Measurements from ENCODE around the gene ATP5MK. TPM values are rescaled to one million over a fixed set of nuclear protein-coding genes. Genes with fewer than 3 reads are reported as not detected.
"Not testable (repeated sequence)": the region's sequence is repeated elsewhere in the genome, so short reads cannot be mapped to it uniquely, and the experiment has no call there.

Gene ATP5MK
- total RNA-seq, 1 experiment from 2014 or later = 111 TPM

DNA sequence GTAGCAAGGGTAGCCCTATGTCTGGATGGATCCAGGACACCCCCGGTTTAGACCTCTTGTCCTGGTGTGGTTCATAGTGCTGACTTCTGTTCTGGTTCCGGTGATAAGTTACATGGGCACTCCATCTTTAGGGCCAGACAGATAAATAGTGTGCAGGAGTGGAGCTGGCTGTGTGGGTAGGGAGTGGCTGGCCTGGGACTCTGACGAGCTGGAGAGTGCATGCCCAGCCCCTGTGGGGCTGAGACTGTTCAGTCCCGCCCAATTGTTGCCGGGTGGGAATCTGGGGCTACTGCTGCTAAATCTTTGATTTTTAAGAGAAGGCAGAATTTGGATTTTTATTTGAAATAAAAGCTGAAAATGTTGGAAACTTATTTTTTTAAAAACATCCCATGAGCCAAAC lies 27.5 kb upstream of the ATP5MK start:
- H3K9ac ChIP-seq (ENCODE audit: low read length) = no peak overlapping the region
- H3K9me2 ChIP-seq (replicated peaks; ENCODE audit: low read length) = no peaks in the 10 kb centered on the region
- intact Hi-C loops (cut with micrococcal nuclease) = no loop called here
- no peaks in the 10 kb centered on the region for H3K9me3 ChIP-seq (ENCODE audit: low read length)
- H3K4me2 ChIP-seq (ENCODE audit: low read length) = no peak overlapping the region
- no peak for ATAC-seq
- no peaks in the 10 kb centered on the region for H3K27me3 ChIP-seq (ENCODE audit: low read length)
- no peaks in the 10 kb centered on the region for H3F3A ChIP-seq (ENCODE audit: low read length, unreplicated experiment)
- DNase-seq = no peak
- no peak overlapping the region for H3K4me3 ChIP-seq (ENCODE audit: low read length)
- ChIA-PET CTCF (no interaction called here), POLR2A (ENCODE audit: unreplicated experiment) (no interaction called here)
- no peak for TF ChIP-seq CTCF (conservative IDR thresholded peaks at IDR 0.05; ENCODE audit: low read depth, low read length)
- TF ChIP-seq EZH2phosphoT487 (IDR thresholded peaks at IDR 0.05; ENCODE audit: borderline replicate concordance, low read length) = no peak
- no peak for TF ChIP-seq EZH2 (IDR thresholded peaks at IDR 0.05; ENCODE audit: low read length, unreplicated experiment)
- H3K27ac ChIP-seq (ENCODE audit: low read length) = no peak overlapping the region
- no peaks in the 10 kb centered on the region for H4K20me1 ChIP-seq (ENCODE audit: low read length)
- no peak overlapping the region for H2AFZ ChIP-seq (ENCODE audit: low read length)
- no peaks in the 10 kb centered on the region for H3K79me2 ChIP-seq (ENCODE audit: low read length)
- H3K36me3 ChIP-seq (ENCODE audit: low read depth, low read length) = peaks cover 51% of the 10 kb centered on the region
- H3K4me1 ChIP-seq (ENCODE audit: insufficient read depth, low read length) = no peaks in the 10 kb centered on the region
- no TSS peak for BruUV-seq (replicated peaks)

- POLR2A ChIA-PET (ENCODE audit: unreplicated experiment) = no interaction called here
- BruUV-seq (replicated peaks) = no TSS peak
- H3K27me3 ChIP-seq (ENCODE audit: low read length) = no peaks in the 10 kb centered on the region
- H3K9me3 ChIP-seq (ENCODE audit: low read length) = no peaks in the 10 kb centered on the region
- no peak overlapping the region for H2AFZ ChIP-seq (ENCODE audit: low read length)
- no peaks in the 10 kb centered on the region for H3F3A ChIP-seq (ENCODE audit: low read length, unreplicated experiment)
- H3K9ac ChIP-seq (ENCODE audit: low read length) = no peak overlapping the region
- no peaks in the 10 kb centered on the region for H3K4me1 ChIP-seq (ENCODE audit: insufficient read depth, low read length)
- DNase-seq (no peak), ATAC-seq (no peak)
- H4K20me1 ChIP-seq (ENCODE audit: low read length) = no peaks in the 10 kb centered on the region
- CTCF ChIA-PET = interaction anchor here (0.6 kb wide), 1 partner anchor 63 kb away, joined by 9 read pairs; no protein-coding TSS in a partner anchor
- intact Hi-C loops (cut with micrococcal nuclease) = no loop called here
- no peak overlapping the region for H3K4me2 ChIP-seq (ENCODE audit: low read length)
- no peaks in the 10 kb centered on the region for H3K9me2 ChIP-seq (replicated peaks; ENCODE audit: low read length)
- no peaks in the 10 kb centered on the region for H3K79me2 ChIP-seq (ENCODE audit: low read length)
- H3K27ac ChIP-seq (ENCODE audit: low read length) = no peak overlapping the region
- H3K36me3 ChIP-seq (ENCODE audit: low read depth, low read length) = peaks cover 69% of the 10 kb centered on the region
- H3K4me3 ChIP-seq (ENCODE audit: low read length) = no peak overlapping the region
- TF ChIP-seq CTCF (conservative IDR thresholded peaks at IDR 0.05; ENCODE audit: low read depth, low read length) = no peak
- TF ChIP-seq EZH2phosphoT487 (IDR thresholded peaks at IDR 0.05; ENCODE audit: borderline replicate concordance, low read length) = no peak
- no peak for TF ChIP-seq EZH2 (IDR thresholded peaks at IDR 0.05; ENCODE audit: low read length, unreplicated experiment)
Observed at GRCh38 chr10:103419101-103419500, 22.8 kb upstream of the ATP5MK start.

DNA sequence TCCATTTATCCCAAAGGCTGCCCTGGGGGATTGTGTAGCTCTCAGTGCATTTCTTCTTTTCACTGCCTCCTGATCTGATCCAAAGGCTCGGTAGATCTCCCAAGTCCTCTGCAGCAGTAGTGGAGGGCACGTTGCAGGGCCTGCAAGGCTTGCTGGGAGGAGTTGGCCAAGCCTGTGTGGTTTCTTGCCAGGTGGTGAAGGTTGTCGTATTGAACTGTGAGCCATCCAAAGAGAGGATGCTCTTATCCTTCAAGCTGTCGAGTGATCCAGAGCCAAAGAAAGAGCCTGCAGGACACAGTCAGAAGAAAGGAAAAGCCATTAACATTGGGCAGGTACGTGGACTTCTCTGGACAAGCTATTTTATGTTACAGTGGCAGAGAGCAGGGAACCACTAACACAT lies 21.3 kb upstream of the ATP5MK start:
- TF ChIP-seq EZH2phosphoT487 (IDR thresholded peaks at IDR 0.05; ENCODE audit: borderline replicate concordance, low read length) = no peak
- TF ChIP-seq EZH2 (IDR thresholded peaks at IDR 0.05; ENCODE audit: low read length, unreplicated experiment) = no peak
- TF ChIP-seq CTCF (conservative IDR thresholded peaks at IDR 0.05; ENCODE audit: low read depth, low read length) = no peak
- POLR2A ChIA-PET (ENCODE audit: unreplicated experiment) = no interaction called here
- no TSS peak for BruUV-seq (replicated peaks)

DNA sequence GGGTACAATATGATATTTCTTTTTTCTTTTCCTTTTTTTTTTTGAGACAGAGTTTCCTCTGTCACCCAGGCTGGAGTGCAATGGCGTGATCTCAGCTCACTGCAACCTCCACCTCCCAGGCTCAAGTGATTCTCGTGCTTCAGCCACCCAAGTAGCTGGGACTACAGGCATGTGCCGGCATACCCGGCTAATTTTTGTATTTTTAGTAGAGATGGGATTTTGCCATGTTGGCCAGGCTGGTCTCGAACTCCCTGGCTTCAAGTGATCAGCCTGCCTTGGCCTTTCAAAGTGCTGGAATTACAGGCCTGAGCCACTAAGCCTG lies 20.8 kb upstream of the ATP5MK start:
- H3K9ac ChIP-seq (ENCODE audit: low read length); H3K27me3 ChIP-seq (ENCODE audit: low read length); H2AFZ ChIP-seq (ENCODE audit: low read length); H3F3A ChIP-seq (ENCODE audit: low read length, unreplicated experiment); intact Hi-C loops (cut with micrococcal nuclease); H3K4me3 ChIP-seq (ENCODE audit: low read length); H3K79me2 ChIP-seq (ENCODE audit: low read length); H3K9me2 ChIP-seq (replicated peaks; ENCODE audit: low read length); H4K20me1 ChIP-seq (ENCODE audit: low read length); H3K4me1 ChIP-seq (ENCODE audit: insufficient read depth, low read length); BruUV-seq (replicated peaks); CTCF ChIA-PET; H3K27ac ChIP-seq (ENCODE audit: low read length); H3K9me3 ChIP-seq (ENCODE audit: low read length); DNase-seq; POLR2A ChIA-PET (ENCODE audit: unreplicated experiment); ATAC-seq; H3K4me2 ChIP-seq (ENCODE audit: low read length): not testable (repeated sequence)
- peaks cover 68% of the 10 kb centered on the region for H3K36me3 ChIP-seq (ENCODE audit: low read depth, low read length)

More for the DNA sequence above, 21.3 kb upstream of the ATP5MK start:
- Histone ChIP-seq H3K9ac (ENCODE audit: low read length) (no peak overlapping the region), H3K4me3 (ENCODE audit: low read length) (no peak overlapping the region), H3K4me1 (ENCODE audit: insufficient read depth, low read length) (no peaks in the 10 kb centered on the region), H4K20me1 (ENCODE audit: low read length) (no peaks in the 10 kb centered on the region), H3F3A (ENCODE audit: low read length, unreplicated experiment) (no peaks in the 10 kb centered on the region), H3K27me3 (ENCODE audit: low read length) (no peaks in the 10 kb centered on the region), H3K27ac (ENCODE audit: low read length) (no peak overlapping the region), H3K79me2 (ENCODE audit: low read length) (no peaks in the 10 kb centered on the region), H3K9me3 (ENCODE audit: low read length) (no peaks in the 10 kb centered on the region), H3K4me2 (ENCODE audit: low read length) (no peak overlapping the region), H2AFZ (ENCODE audit: low read length) (no peak overlapping the region), H3K9me2 (replicated peaks; ENCODE audit: low read length) (no peaks in the 10 kb centered on the region), H3K36me3 (ENCODE audit: low read depth, low read length) (peaks cover 70% of the 10 kb centered on the region)
- intact Hi-C loops (cut with micrococcal nuclease) = no loop called here
- CTCF ChIA-PET = no interaction called here
- DNase-seq (no peak), ATAC-seq (no peak)

Data from PC-3 (cell line).